Activated naive CD4-positive, alpha-beta T cell (primary cell): ENCODE data around the gene IGSF21.

Source experiments
- DNase-seq, 4 experiments: peaks; one replicate each; lab custom pipeline; 2025; lab: John Stamatoyannopoulos, UW

Gene IGSF21

DNA sequence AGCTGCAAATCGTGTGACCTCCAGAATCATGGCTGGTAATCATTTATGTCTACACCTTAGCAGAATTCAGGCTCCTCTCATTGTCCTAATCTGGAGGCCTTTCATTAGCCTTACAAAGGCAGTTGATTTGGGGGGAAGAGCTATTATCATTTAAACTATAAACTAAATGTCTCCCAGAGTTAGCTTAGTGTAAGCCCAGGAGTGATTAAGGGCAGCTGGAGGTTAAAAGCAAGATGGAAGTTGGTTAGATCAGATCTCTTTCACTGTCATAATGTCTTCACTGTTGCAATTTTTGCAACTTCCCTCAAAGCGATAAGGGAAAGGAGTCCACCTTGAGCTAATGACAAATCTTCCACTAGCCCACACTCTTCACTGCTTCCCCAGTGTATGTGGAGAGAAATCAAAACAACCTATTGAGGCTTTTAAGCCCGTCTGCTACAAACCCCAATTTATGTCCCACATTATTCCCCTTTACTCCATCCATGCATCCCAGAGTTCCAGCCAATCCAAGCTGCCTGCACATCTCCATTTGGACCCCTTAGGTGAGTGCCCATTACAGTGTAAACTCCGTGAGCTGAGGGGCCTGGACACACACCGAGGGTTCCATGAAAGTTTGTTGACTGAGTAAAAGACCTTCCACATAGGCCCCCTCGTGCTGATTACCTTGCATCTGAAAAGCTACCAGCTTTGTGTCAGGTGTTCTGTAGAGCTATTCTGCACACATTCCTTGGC lies 311.7 kb downstream of the IGSF21 start:
- DNase-seq, result no peak

DNA sequence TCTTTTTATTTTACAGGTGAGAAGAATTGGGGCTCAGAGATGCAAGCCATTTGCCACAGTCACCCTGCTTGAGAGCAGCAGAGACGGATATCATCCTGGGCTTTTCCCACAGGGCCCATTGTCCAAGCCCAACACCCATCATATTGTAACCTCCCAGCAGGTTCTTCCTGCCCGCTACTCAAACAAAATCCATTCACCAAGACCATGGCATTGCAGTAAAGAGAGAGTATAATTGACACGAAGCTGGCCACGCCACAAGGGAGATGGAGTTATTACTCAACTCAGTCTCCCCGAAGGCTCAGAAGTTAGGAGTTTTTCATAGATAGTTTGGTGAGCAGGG lies 312.2 kb downstream of the IGSF21 start:
- no peak for DNase-seq

DNA sequence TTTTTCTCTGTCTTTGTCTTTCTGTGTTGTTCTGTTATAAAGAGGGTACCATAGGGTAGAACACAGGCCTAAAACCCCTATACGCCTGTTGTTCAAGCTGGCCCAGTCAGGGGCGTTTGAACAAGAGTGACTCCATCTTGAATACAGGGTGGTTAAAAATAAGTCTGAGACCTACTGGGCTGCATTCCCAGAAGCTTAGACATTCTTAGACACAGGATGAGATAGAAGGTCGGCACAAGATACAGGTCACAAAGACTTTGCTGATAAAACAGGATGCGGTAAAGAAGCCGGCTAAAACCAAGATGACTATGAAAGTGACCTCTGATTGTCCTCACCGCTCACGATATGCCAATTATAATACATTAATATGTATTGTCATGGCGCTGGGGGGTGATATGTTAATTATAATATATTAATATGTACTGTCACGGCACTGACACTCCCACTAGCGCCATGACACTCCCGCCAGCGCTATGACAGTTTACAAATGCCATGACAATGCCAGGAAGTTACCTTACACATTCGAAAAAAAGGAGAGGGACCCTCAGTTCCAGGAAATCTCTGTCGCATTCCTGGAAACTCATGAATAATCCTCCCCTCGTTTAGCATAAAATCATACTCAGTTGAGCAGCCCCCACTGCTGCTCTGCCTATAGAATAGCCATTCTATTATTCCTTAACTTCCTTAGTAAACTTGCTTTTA lies 314.6 kb downstream of the IGSF21 start:
- no peak for DNase-seq

DNA sequence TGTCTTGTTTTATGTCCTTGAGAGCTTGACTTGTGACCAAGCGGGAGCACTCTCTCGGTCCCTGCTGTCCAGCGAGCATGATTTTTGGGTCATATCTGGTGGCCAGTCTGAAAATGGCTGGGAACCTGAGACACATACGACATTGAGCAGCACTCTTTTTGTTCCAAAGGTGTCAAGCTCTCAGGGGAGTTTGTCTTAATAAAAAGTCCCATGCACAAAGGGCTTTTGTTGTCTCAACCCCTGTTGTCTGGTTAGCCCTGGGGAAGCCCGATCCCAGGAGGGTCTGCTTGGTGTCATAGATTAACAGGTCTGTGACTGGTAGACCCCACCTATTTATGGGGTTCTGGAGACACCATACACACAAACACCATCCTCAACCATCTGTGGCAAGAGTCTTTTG lies 315.4 kb downstream of the IGSF21 start:
- DNase-seq, result no peak

DNA sequence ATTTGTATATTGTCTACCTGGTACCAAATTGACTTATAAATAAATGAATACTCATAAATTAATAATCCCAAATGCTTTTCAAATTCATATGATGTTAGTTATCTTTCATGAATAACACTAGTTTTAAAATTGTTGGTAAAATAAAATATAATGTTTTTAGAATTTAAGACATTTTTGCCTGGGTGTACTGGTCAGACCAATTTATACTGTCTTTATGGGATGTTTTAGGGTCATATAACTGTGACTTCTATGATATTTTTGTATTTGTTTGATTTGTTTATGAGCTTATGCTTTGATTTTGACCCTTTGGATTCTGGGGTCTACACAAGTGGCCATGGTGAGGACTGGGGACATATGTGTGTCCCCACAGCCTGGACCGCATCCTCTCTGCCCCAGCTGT lies 319.0 kb downstream of the IGSF21 start:
- no peak for DNase-seq
